Pancreas (tissue), 10 donors: ENCODE measurements around the gene CTCF. TPM values are rescaled to one million over a fixed set of nuclear protein-coding genes. Genes with fewer than 3 reads are reported as not detected.
A peak's percentile ranks its signal among the peaks of the same experiment; 100 is the strongest.

Experiments
- ATAC-seq, 4 donors: fragments of 200-7000 bp; cut with Tn5 transposase; one replicate each; pipeline versions ENCODE4 v1.8.0 to v1.9.1; 2020; ENCODE audit warnings: mild to moderate bottlenecking in 4 of 4, moderate library complexity in 4 of 4
- DNase-seq, 6 donors: peaks; one replicate each; pipeline ENCODE4 v3.0.0-alpha.2; 2020
- FAIRE-seq: peaks from 2 replicates; lab custom pipeline; 2012; peaks lifted over from hg19 to GRCh38; lab: Jason Lieb, UNC
- H3K27ac ChIP-seq, 4 donors: fragments of 200-600 bp; sonication (generic); 1 replicate in 3 of 4; 2 replicates in 1 of 4; pipeline versions ENCODE4 v1.5.0 to v1.8.0; 2020
- H3K27me3 ChIP-seq, 4 donors: fragments of 200-600 bp; one replicate each; pipeline ENCODE4 v1.8.0; 2021
- H3K36me3 ChIP-seq, 3 donors: fragments of 200-600 bp; sonication (generic) in 1 of 3; one replicate each; pipeline versions ENCODE4 v1.5.0 to v1.8.0; 2020 to 2021
- H3K4me1 ChIP-seq, 3 donors: fragments of 200-600 bp; one replicate each; pipeline ENCODE4 v1.8.0; 2021
- H3K4me3 ChIP-seq, 4 donors: fragments of 200-600 bp; sonication (generic) in 2 of 4; one replicate each; pipeline versions ENCODE4 v1.5.0 to v1.8.0; 2020 to 2021
- H3K9me3 ChIP-seq, 4 donors: fragments of 200-600 bp; one replicate each; pipeline ENCODE4 v1.8.0; 2021
- CTCF ChIP-seq, 4 donors: fragments of 200-600 bp; sonication (generic) in 3 of 4; IDR thresholded peaks; one replicate each; pipeline versions ENCODE4 v1.5.0 to v1.8.0; 2021; ENCODE audit warnings: antibody characterized with exemption in 4 of 4
- WGBS, 2 donors: extraction: QIAGEN DNeasy Blood & Tissue Kit; methylation state at CpG; one replicate each; pipeline ENCODE4 v1.1.7; 2013; 5-methylcytosine and 5-hydroxymethylcytosine counted together
- intact Hi-C, 3 donors: fragments of 100-400 bp; cut with DNase I; formaldehyde crosslinking; loops; one replicate each; pipeline versions ENCODE4 v1.11.1 to v1.14.2; 2022
- polyA plus RNA-seq, 2 donors: library from polyadenylated mRNA; stranded (reverse); fragments of 200-250 nt; gene quantifications; one replicate each; pipeline ENCODE4 v1.2.3, GENCODE V29; 2013
- total RNA-seq, 6 donors: library from RNA; stranded (reverse); fragmentation: NEBNext Ultra II Directional in 4 of 6; extraction: Animal tissue kit (Norgen Biotek cat#: 25700) in 4 of 6; gene quantifications; one replicate each; pipeline versions ENCODE4 v1.2.1 to v1.2.4, GENCODE V29; 2021 to 2023
- donor health status: healthy with polysubstance abuse.
- donor health status: DM: no; HTN: no; CAD: no; lungs with moderate emphysema.
- donor health status: DM: no; HTN: no; CAD: no.
- donor health status: control.
- donor health status: control.
- donor health status: Bipolar disorder and iron deficiency.
- donor health status: DM: yes; HTN: yes; CAD: no.
- donor health status: DM: no; HTN: no; CAD: no.
- donor health status: DM: no; HTN: no; CAD: no.
- donor health status: DM: yes; HTN: yes; CAD: no.

CTCF gene
- total and polyA plus RNA-seq, 8 donors, result 13.3 to 25.2 (median 17.0) TPM

GRCh38 chr16:67525176-67525860 lies 37.0 kb upstream of the CTCF start:
- H3K4me1 ChIP-seq, result peaks cover 0 to 6% (median 4%) of the 10 kb centered on the region in 3 donors
- TF ChIP-seq CTCF (IDR thresholded peaks at IDR 0.05), result no peak
- no peaks in the 10 kb centered on the region for H3K9me3 ChIP-seq
- no peak overlapping the region for H3K4me3 ChIP-seq
- DNase-seq, result peak in 1 of 6 donors; percentile 26
- H3K27ac ChIP-seq, result no peak overlapping the region
- FAIRE-seq, result no peak
- H3K27me3 ChIP-seq, result no peaks in the 10 kb centered on the region
- intact Hi-C loops, result loop anchor here in 2 of 3 donors (10.0 kb wide), 2 partner anchors 139 to 409 kb away; partner anchors contain the start of genes ACD (in 1 of the 2), C16orf86 (in 1 of the 2), CTRL (in 1 of the 2) and ENKD1 (in 1 of the 2)
- WGBS, 2 donors, result 71 to 75% methylated on average over 11 of the region's 11 CpGs
- H3K36me3 ChIP-seq, result no peaks in the 10 kb centered on the region
- no peak for ATAC-seq

GRCh38 chr16:67526149-67526791 lies 36.1 kb upstream of the CTCF start:
- WGBS, 2 donors, result 71 to 76% methylated on average over 3 of the region's 3 CpGs
- no peak for TF ChIP-seq CTCF (IDR thresholded peaks at IDR 0.05)
- DNase-seq (no peak), FAIRE-seq (no peak), ATAC-seq (no peak)
- Histone ChIP-seq H3K4me1 (peaks cover 0 to 12% (median 11%) of the 10 kb centered on the region in 3 donors), H3K4me3 (no peak overlapping the region), H3K9me3 (no peaks in the 10 kb centered on the region), H3K27ac (no peak overlapping the region), H3K27me3 (no peaks in the 10 kb centered on the region), H3K36me3 (no peaks in the 10 kb centered on the region)
- intact Hi-C loops, result loop anchor here in 2 of 3 donors (10.0 kb wide), 2 partner anchors 139 to 409 kb away; partner anchors contain the start of genes ACD (in 1 of the 2), C16orf86 (in 1 of the 2), CTRL (in 1 of the 2) and ENKD1 (in 1 of the 2)

- H3K36me3 ChIP-seq, result no peaks in the 10 kb centered on the region
- H3K27me3 ChIP-seq, result no peaks in the 10 kb centered on the region
- TF ChIP-seq CTCF (IDR thresholded peaks at IDR 0.05), result no peak
- WGBS, 2 donors, result 8 to 18% methylated on average over 17 to 45 of the region's 45 CpGs
- no peaks in the 10 kb centered on the region for H3K9me3 ChIP-seq
- peak within 1 kb of the TSS; percentile 66 to 93 (median 80) for H3K4me3 ChIP-seq
- FAIRE-seq (no peak), ATAC-seq (peak; percentile 63 to 76 (median 68)), DNase-seq (peak; percentile 64 to 87 (median 74))
- peaks cover 0 to 18% (median 11%) of the 10 kb centered on the region in 3 donors for H3K4me1 ChIP-seq
- intact Hi-C loops, result loop anchor here in 2 of 3 donors (10.0 kb wide), 2 partner anchors 136 to 406 kb away; partner anchors contain the start of genes ACD (in 1 of the 2), C16orf86 (in 1 of the 2), CTRL (in 1 of the 2) and ENKD1 (in 1 of the 2)
- H3K27ac ChIP-seq, result peak within 1 kb of the TSS; percentile 70 to 87 (median 79)
These were observed 34.0 kb upstream of the CTCF start, which contains the start of gene RIPOR1 for GRCh38 chr16:67528222-67528869. Gene RIPOR1 (plus strand): TSS chr16:67528829. CDS start chr16:67538447, 9,618 bp downstream.

GRCh38 chr16:67528870-67529581 lies 33.3 kb upstream of the CTCF start:
- peak overlapping the region; percentile 70 to 87 (median 79) for H3K27ac ChIP-seq
- intact Hi-C loops, result loop anchor here in 2 of 3 donors (10.0 kb wide), 2 partner anchors 136 to 406 kb away; partner anchors contain the start of genes ACD (in 1 of the 2), C16orf86 (in 1 of the 2), CTRL (in 1 of the 2) and ENKD1 (in 1 of the 2)
- DNase-seq, result peak in 5 of 6 donors; percentile 57 to 87 (median 72)

More at GRCh38 chr16:67528870-67529581, 33.3 kb upstream of the CTCF start:
- FAIRE-seq (no peak), ATAC-seq (peak; percentile 31 to 59 (median 38))
- 0 to 1% methylated on average over 32 to 65 of the region's 65 CpGs for WGBS, 2 donors
- no peaks in the 10 kb centered on the region for H3K27me3 ChIP-seq
- peaks cover 0 to 18% (median 11%) of the 10 kb centered on the region in 3 donors for H3K4me1 ChIP-seq
- H3K36me3 ChIP-seq, result no peaks in the 10 kb centered on the region
- no peak for TF ChIP-seq CTCF (IDR thresholded peaks at IDR 0.05)
- peak overlapping the region; percentile 66 to 93 (median 80) for H3K4me3 ChIP-seq
- no peaks in the 10 kb centered on the region for H3K9me3 ChIP-seq
